Gastroesophageal sphincter (tissue), 3 donors: ENCODE measurements around the gene PXK.

Source experiments
- POLR2AphosphoS5 ChIP-seq: sonication (generic); formaldehyde crosslinking; IDR thresholded peaks from one replicate; pipeline ENCODE4 v1.6.1; 2017; ENCODE audit warnings: antibody characterized with exemption
- TF ChIP-seq, protein P1 (sequence below), 4 experiments: fragments of 200-600 bp in 2 of 4; fragments of 450-650 bp in 2 of 4; sonication (generic) in 1 of 4; IDR thresholded peaks; one replicate each; pipeline ENCODE4 v1.5.1; 2017 to 2019; ENCODE audit warnings: antibody characterized with exemption in 4 of 4, mild to moderate bottlenecking in 2 of 4, moderate library complexity in 2 of 4

DNA sequence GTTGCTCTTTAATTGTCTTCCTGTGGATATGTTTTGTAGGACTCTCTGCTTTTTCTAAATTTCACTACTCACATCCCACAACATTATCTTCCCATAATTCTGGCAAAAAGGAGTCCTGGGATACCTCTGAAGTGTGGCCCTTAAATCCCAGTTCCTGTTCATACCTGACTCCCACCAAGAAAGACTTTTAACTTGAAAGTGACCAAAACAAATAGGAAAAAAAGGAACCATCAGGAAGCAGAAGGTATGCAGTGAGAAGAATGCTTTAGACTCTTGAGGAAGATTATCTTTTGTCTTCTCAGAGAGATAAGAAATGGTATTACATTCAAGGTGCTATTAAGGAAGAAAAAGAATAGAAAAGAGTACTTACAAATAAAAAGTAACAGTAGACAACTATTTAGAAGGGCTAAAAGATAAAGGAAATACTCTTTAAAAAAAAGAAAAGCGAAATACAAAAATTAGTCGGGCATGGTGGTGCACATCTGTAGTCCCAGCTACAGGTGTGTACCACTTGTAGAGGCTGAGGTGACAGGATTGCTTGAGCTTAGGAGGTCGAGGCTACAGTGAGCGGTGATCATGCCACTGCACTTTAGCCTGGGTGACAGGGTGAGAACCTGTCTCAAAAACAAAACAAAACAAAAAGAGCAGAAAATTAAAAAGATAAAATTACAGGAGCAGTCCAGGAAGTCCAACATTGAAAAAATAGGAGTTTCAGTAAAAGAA is 46.8 kb downstream of the PXK start:
- TF ChIP-seq, protein P1, sequence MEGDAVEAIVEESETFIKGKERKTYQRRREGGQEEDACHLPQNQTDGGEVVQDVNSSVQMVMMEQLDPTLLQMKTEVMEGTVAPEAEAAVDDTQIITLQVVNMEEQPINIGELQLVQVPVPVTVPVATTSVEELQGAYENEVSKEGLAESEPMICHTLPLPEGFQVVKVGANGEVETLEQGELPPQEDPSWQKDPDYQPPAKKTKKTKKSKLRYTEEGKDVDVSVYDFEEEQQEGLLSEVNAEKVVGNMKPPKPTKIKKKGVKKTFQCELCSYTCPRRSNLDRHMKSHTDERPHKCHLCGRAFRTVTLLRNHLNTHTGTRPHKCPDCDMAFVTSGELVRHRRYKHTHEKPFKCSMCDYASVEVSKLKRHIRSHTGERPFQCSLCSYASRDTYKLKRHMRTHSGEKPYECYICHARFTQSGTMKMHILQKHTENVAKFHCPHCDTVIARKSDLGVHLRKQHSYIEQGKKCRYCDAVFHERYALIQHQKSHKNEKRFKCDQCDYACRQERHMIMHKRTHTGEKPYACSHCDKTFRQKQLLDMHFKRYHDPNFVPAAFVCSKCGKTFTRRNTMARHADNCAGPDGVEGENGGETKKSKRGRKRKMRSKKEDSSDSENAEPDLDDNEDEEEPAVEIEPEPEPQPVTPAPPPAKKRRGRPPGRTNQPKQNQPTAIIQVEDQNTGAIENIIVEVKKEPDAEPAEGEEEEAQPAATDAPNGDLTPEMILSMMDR (IDR thresholded peaks at IDR 0.05), result no peak
- TF ChIP-seq POLR2AphosphoS5, result no peak
